ENCODE data around the gene ARHGAP27.
"Not testable (repeated sequence)": the region's sequence is repeated elsewhere in the genome, so short reads cannot be mapped to it uniquely, and the experiment has no call there.

The ARHGAP27 gene

GRCh38 chr17:45361976-45362375, 70.7 kb downstream of the ARHGAP27 start:
- no peak for DNase-seq

- DNase-seq: no peak
Observed at GRCh38 chr17:45361451-45361850, 71.2 kb downstream of the ARHGAP27 start.

- DNase-seq: no peak
Observed at GRCh38 chr17:45357364-45357997, 75.2 kb downstream of the ARHGAP27 start.

- DNase-seq: no peak
Observed at GRCh38 chr17:45355087-45355486, 77.6 kb downstream of the ARHGAP27 start.

GRCh38 chr17:45353043-45353442, 79.6 kb downstream of the ARHGAP27 start:
- no peak for DNase-seq

- DNase-seq: no peak
Observed at GRCh38 chr17:45351831-45352230, 80.8 kb downstream of the ARHGAP27 start.

DNA sequence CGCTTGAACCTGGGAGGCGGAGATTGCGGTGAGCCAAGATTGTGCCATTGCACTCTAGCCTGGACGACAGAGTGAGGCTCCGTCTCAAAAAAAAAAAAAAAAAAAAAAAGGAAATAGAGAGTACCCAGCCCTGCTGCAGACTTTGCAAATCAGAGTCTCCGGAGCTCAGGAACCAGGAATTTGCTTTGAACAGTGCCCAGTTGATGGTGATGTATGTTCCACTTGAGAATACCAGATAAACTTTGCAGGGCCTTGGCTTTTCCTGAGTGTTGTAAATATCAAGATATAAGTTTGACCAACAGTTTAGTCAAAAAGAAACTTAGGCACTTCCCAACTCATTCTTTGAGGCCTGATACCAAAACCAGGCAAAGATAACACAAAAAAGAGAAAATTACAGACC, 85.2 kb downstream of the ARHGAP27 start:
- no peak for DNase-seq

DNA sequence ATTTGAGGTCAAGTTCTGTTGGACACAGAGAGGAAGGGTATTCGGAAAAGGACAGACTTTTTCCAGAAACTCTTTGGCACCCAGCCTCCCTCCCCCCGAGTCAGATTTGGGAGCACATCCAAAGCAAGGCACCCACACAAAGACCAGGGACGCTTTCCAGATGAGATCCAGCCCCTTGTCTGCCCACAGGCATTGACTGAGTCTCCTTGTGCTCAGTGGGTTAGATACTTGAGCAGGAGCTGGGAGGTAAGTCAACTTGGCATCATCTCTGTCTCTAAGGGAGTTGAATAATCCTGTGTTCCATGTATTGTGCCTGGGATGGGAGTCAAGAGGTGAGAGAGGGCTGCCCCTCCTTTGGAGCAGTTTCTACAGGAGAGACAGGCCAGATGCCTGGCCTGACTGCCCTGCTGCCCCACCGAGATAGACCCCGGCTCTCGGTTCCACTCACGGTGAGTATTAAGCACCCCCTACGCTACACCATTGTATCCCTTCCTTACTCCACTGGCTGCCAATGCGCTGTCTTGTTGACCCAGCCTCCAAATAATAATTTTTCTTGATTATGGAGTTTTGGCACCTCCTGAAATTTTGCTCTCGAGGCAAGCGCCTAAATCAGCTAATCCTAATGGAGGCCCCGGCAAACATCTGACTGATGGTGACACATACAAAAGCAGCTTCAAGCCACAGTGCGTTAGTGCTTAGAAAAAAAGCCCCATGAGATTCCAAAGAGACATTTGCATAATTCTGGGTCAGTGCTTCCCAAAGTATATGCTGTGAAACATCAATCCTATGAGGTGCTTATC, 86.3 kb downstream of the ARHGAP27 start:
- no peak for DNase-seq

DNA sequence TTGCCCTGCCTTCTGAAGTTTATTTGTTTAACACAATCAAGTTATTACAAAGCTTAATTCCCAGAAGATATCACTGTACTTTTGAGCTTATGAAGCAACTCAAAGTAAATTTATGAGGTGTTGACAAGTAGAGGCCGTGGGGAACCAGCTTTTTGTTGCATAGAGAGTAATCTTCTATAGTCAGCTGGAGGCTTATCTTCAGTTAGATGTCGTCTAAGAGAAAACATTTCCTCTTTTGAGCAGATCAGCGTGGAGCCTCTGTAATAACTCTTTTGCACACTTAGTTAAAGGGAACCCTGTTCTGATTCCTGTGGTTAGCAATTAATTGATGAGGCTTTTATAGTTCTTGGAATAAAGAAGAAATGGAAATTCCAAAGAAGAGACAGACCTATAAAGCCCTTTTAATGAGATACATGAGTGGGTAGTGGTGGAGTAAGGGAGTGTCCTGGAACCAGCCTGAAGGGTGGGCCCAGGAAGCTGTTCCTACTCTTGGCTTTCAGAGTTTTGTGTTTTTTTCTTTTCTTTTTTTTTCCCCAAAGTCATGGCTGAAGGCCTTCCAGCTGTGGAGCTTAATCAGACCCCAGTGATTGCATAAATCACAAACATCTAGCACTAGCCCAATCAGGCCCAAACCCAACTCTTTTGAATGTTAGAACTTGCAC, 87.0 kb downstream of the ARHGAP27 start:
- DNase-seq: no peak

DNA sequence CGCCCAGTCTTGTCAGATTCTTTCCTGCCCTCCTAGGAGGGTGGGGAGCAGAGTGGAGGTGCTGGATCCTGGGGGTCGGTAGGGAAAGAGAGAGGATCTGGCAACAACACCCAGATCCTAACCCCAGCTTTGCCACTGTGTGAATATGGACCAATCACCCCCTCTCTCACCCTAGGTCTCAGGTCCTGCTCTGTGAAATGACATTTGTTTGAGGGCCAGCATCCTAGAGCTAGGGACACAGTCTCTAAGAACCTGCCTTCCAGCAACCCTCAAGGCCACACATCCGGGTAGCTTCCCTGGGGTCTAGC, 87.5 kb downstream of the ARHGAP27 start:
- DNase-seq: no peak

- not testable (repeated sequence) for DNase-seq
Observed at GRCh38 chr17:45343967-45344664, 88.6 kb downstream of the ARHGAP27 start.

Data from effector CD8-positive, alpha-beta T cell (primary cell).